ENCODE results near the gene BMPR2.
"Not testable (repeated sequence)": the region's sequence is repeated elsewhere in the genome, so short reads cannot be mapped to it uniquely, and the experiment has no call there.

BMPR2 gene

GRCh38 chr2:202440117-202440516 is 64.0 kb downstream of the BMPR2 start:
- no CpG with 5 or more reads among the region's 24 CpGs for WGBS (ENCODE audit: extremely low coverage, insufficient coverage, low lambda C conversion rate)
- not testable (repeated sequence) for H3K79me1 ChIP-seq (ENCODE audit: low read length); H3K27me3 ChIP-seq (ENCODE audit: insufficient read depth, low read length, poor library complexity); H4K5ac ChIP-seq (ENCODE audit: low read length); H3K4me2 ChIP-seq (ENCODE audit: low read length); H4K8ac ChIP-seq (ENCODE audit: low read depth, low read length); H3K4me1 ChIP-seq (ENCODE audit: control insufficient read depth, low read depth, low read length); H3K36me3 ChIP-seq (ENCODE audit: control insufficient read depth, insufficient read depth, low read length); H3K9ac ChIP-seq (ENCODE audit: low read length); H2BK15ac ChIP-seq (replicated peaks; ENCODE audit: low read depth); H3K23ac ChIP-seq (ENCODE audit: low read length); H3K4me3 ChIP-seq (ENCODE audit: low read length); H3K27ac ChIP-seq (ENCODE audit: low read depth, low read length); H3K56ac ChIP-seq (ENCODE audit: low read length); H3K4ac ChIP-seq (ENCODE audit: low read depth, low read length); H3K18ac ChIP-seq (ENCODE audit: low read length); H2BK5ac ChIP-seq (ENCODE audit: low read length); DNase-seq; H2AK5ac ChIP-seq (ENCODE audit: low read length); H2BK120ac ChIP-seq (ENCODE audit: low read depth, low read length)
- H3K79me2 ChIP-seq (ENCODE audit: control insufficient read depth, insufficient read depth, low read length): peaks cover 31% of the 10 kb centered on the region

DNA sequence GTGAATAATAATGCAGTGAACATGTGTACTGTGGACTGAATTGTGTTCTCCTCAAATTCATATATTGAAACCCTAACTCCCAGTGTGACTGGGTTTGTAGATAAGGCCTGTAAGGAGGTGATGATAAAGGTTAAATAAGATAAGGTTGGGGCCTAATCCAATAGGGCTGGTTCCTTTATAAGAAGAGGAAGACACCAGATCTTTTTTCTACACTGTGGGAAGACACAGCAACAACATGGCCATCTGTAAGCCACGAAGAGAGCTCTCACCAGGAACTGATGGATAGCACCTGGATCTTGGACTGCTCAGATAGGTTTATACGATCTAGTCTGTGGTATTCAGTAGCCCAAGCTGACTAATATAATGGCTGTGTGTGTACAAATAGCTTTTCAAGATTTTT is 66.8 kb downstream of the BMPR2 start:
- no CpG with 5 or more reads among the region's 2 CpGs for WGBS (ENCODE audit: extremely low coverage, insufficient coverage, low lambda C conversion rate)
- Histone ChIP-seq H3K79me1 (ENCODE audit: low read length) (peaks cover 2% of the 10 kb centered on the region), H3K36me3 (ENCODE audit: control insufficient read depth, insufficient read depth, low read length) (no peaks in the 10 kb centered on the region), H3K23ac (ENCODE audit: low read length) (no peak overlapping the region), H3K4ac (ENCODE audit: low read depth, low read length) (no peak overlapping the region), H2BK15ac (replicated peaks; ENCODE audit: low read depth) (no peak overlapping the region), H3K56ac (ENCODE audit: low read length) (no peak overlapping the region), H2BK120ac (ENCODE audit: low read depth, low read length) (no peak overlapping the region), H3K18ac (ENCODE audit: low read length) (no peak overlapping the region), H3K4me1 (ENCODE audit: control insufficient read depth, low read depth, low read length) (no peaks in the 10 kb centered on the region), H4K5ac (ENCODE audit: low read length) (no peak overlapping the region), H2BK5ac (ENCODE audit: low read length) (no peak overlapping the region), H3K4me3 (ENCODE audit: low read length) (no peak overlapping the region), H3K27me3 (ENCODE audit: insufficient read depth, low read length, poor library complexity) (no peaks in the 10 kb centered on the region), H3K4me2 (ENCODE audit: low read length) (no peak overlapping the region), H3K9ac (ENCODE audit: low read length) (no peak overlapping the region), H4K8ac (ENCODE audit: low read depth, low read length) (no peak overlapping the region), H3K79me2 (ENCODE audit: control insufficient read depth, insufficient read depth, low read length) (peaks cover 34% of the 10 kb centered on the region), H3K27ac (ENCODE audit: low read depth, low read length) (no peak overlapping the region), H2AK5ac (ENCODE audit: low read length) (no peak overlapping the region)
- peak; percentile 72 for DNase-seq

DNA sequence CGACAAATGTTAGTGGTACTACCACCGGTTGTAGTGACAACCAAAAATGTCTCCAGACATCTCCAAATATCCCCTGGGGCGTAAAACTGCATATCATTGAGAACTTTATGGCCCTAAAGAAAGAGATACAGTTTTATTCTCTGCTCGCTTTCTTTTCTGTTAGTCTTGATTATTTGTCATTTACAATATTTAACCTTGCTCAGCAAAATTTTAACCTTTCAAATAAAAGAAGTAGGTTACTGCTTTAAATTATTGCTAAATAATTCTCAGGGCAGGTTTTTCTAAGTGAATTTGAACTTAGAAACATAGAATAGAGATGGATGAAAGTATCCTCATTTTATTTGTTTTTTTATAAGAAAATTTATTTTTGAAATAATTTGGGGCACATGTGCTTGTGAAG is 67.9 kb downstream of the BMPR2 start:
- H3K4me2 ChIP-seq (ENCODE audit: low read length): no peak overlapping the region
- no CpG with 5 or more reads among the region's 4 CpGs for WGBS (ENCODE audit: extremely low coverage, insufficient coverage, low lambda C conversion rate)
- no peak overlapping the region for H3K4me3 ChIP-seq (ENCODE audit: low read length)
- H3K4me1 ChIP-seq (ENCODE audit: control insufficient read depth, low read depth, low read length): no peaks in the 10 kb centered on the region
- no peak overlapping the region for H2BK15ac ChIP-seq (replicated peaks; ENCODE audit: low read depth)
- H3K79me2 ChIP-seq (ENCODE audit: control insufficient read depth, insufficient read depth, low read length): peaks cover 34% of the 10 kb centered on the region
- H3K9ac ChIP-seq (ENCODE audit: low read length): no peak overlapping the region
- H4K5ac ChIP-seq (ENCODE audit: low read length): no peak overlapping the region
- no peak overlapping the region for H3K4ac ChIP-seq (ENCODE audit: low read depth, low read length)
- H2AK5ac ChIP-seq (ENCODE audit: low read length): no peak overlapping the region
- DNase-seq: no peak
- no peak overlapping the region for H3K27ac ChIP-seq (ENCODE audit: low read depth, low read length)
- no peak overlapping the region for H2BK120ac ChIP-seq (ENCODE audit: low read depth, low read length)
- no peak overlapping the region for H2BK5ac ChIP-seq (ENCODE audit: low read length)
- H3K36me3 ChIP-seq (ENCODE audit: control insufficient read depth, insufficient read depth, low read length): no peaks in the 10 kb centered on the region
- H3K18ac ChIP-seq (ENCODE audit: low read length): no peak overlapping the region
- no peak overlapping the region for H4K8ac ChIP-seq (ENCODE audit: low read depth, low read length)
- H3K56ac ChIP-seq (ENCODE audit: low read length): no peak overlapping the region
- H3K23ac ChIP-seq (ENCODE audit: low read length): no peak overlapping the region
- peaks cover 2% of the 10 kb centered on the region for H3K79me1 ChIP-seq (ENCODE audit: low read length)
- no peaks in the 10 kb centered on the region for H3K27me3 ChIP-seq (ENCODE audit: insufficient read depth, low read length, poor library complexity)

DNA sequence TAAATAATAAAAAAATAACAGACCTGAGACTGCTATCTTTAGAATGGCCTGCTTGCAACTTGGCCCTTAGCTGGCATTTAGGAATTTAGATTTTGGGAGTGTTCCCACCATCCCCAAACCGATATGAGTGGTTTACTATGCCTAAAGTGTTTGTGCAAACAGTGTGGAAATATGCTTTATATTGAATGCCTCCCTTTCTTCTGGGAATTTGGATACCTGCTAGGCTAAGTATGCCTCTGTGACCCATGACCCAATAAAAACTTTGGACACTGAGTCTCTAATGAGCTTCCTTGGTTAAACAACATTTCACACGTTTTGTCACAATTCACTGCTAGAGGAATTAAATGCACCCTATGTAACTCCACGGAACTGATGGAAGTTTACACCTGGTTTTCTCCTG is 73.2 kb downstream of the BMPR2 start:
- no peak overlapping the region for H2BK5ac ChIP-seq (ENCODE audit: low read length)
- no peak overlapping the region for H3K23ac ChIP-seq (ENCODE audit: low read length)
- no peak overlapping the region for H3K56ac ChIP-seq (ENCODE audit: low read length)
- H3K9ac ChIP-seq (ENCODE audit: low read length): no peak overlapping the region
- H3K36me3 ChIP-seq (ENCODE audit: control insufficient read depth, insufficient read depth, low read length): no peaks in the 10 kb centered on the region
- no peak for DNase-seq
- peaks cover 41% of the 10 kb centered on the region for H3K79me2 ChIP-seq (ENCODE audit: control insufficient read depth, insufficient read depth, low read length)
- H3K27me3 ChIP-seq (ENCODE audit: insufficient read depth, low read length, poor library complexity): no peaks in the 10 kb centered on the region
- no peak overlapping the region for H4K8ac ChIP-seq (ENCODE audit: low read depth, low read length)
- H3K4me3 ChIP-seq (ENCODE audit: low read length): no peak overlapping the region
- no CpG with 5 or more reads among the region's 3 CpGs for WGBS (ENCODE audit: extremely low coverage, insufficient coverage, low lambda C conversion rate)
- peaks cover 4% of the 10 kb centered on the region for H3K79me1 ChIP-seq (ENCODE audit: low read length)
- no peak overlapping the region for H3K27ac ChIP-seq (ENCODE audit: low read depth, low read length)
- no peak overlapping the region for H3K18ac ChIP-seq (ENCODE audit: low read length)
- no peak overlapping the region for H2BK120ac ChIP-seq (ENCODE audit: low read depth, low read length)
- no peaks in the 10 kb centered on the region for H3K4me1 ChIP-seq (ENCODE audit: control insufficient read depth, low read depth, low read length)
- no peak overlapping the region for H3K4me2 ChIP-seq (ENCODE audit: low read length)
- no peak overlapping the region for H2BK15ac ChIP-seq (replicated peaks; ENCODE audit: low read depth)
- no peak overlapping the region for H3K4ac ChIP-seq (ENCODE audit: low read depth, low read length)
- no peak overlapping the region for H4K5ac ChIP-seq (ENCODE audit: low read length)
- H2AK5ac ChIP-seq (ENCODE audit: low read length): no peak overlapping the region

DNA sequence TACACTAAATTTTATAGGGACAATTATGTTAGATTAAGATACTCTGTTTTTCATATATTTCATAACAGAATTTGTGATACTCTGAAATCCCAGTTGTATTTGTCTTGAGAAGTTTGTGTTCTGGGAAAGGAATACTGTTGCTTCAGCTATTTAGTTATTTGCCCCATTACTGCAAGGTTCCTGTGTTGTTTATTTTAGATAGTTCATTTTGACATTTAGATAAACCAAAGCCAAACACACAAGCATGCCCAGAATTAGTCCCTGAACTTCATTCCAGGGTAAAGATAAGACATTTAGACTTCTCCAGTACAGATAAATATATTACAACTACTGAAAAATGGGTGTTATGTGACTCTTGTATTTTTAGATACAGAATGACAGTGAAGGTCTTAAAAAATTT is 74.7 kb downstream of the BMPR2 start:
- no peak overlapping the region for H3K4me3 ChIP-seq (ENCODE audit: low read length)
- no peaks in the 10 kb centered on the region for H3K36me3 ChIP-seq (ENCODE audit: control insufficient read depth, insufficient read depth, low read length)
- DNase-seq: no peak

DNA sequence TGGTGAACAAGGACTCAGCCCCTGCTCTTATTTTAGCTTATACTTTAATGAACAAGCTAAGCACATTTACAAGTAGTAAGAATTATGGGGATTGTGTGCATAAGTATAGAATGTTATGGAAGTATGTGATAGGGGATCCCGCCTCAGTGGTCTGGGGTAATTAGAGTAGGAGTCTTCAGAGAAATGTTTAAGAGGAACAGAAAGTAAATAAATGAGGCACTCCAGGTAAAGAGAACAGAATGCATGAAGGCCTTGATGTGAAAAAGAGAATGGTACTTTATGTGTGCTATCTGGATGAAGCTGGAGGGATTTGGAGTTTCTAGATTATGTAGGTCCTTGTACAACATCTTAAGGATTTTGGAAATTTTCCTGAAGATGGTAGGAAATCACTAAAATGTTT is 76.6 kb downstream of the BMPR2 start:
- Histone ChIP-seq H2AK5ac (ENCODE audit: low read length) (no peak overlapping the region), H3K4me1 (ENCODE audit: control insufficient read depth, low read depth, low read length) (no peaks in the 10 kb centered on the region), H3K27ac (ENCODE audit: low read depth, low read length) (no peak overlapping the region), H3K18ac (ENCODE audit: low read length) (no peak overlapping the region), H2BK15ac (replicated peaks; ENCODE audit: low read depth) (no peak overlapping the region), H3K4me2 (ENCODE audit: low read length) (no peak overlapping the region), H3K79me2 (ENCODE audit: control insufficient read depth, insufficient read depth, low read length) (peaks cover 35% of the 10 kb centered on the region), H3K9ac (ENCODE audit: low read length) (no peak overlapping the region), H3K79me1 (ENCODE audit: low read length) (peaks cover 4% of the 10 kb centered on the region), H3K4me3 (ENCODE audit: low read length) (no peak overlapping the region), H3K27me3 (ENCODE audit: insufficient read depth, low read length, poor library complexity) (no peaks in the 10 kb centered on the region), H3K56ac (ENCODE audit: low read length) (no peak overlapping the region), H4K8ac (ENCODE audit: low read depth, low read length) (no peak overlapping the region), H3K23ac (ENCODE audit: low read length) (no peak overlapping the region), H3K36me3 (ENCODE audit: control insufficient read depth, insufficient read depth, low read length) (no peaks in the 10 kb centered on the region), H2BK5ac (ENCODE audit: low read length) (no peak overlapping the region), H3K4ac (ENCODE audit: low read depth, low read length) (no peak overlapping the region), H4K5ac (ENCODE audit: low read length) (no peak overlapping the region), H2BK120ac (ENCODE audit: low read depth, low read length) (no peak overlapping the region)
- no peak for DNase-seq
- WGBS (ENCODE audit: extremely low coverage, insufficient coverage, low lambda C conversion rate): no CpG with 5 or more reads among the region's 1 CpG

More for the DNA sequence above, 74.7 kb downstream of the BMPR2 start:
- no peaks in the 10 kb centered on the region for H3K27me3 ChIP-seq (ENCODE audit: insufficient read depth, low read length, poor library complexity)
- no peak overlapping the region for H2BK5ac ChIP-seq (ENCODE audit: low read length)
- H3K4ac ChIP-seq (ENCODE audit: low read depth, low read length): no peak overlapping the region
- H3K56ac ChIP-seq (ENCODE audit: low read length): no peak overlapping the region
- H3K79me1 ChIP-seq (ENCODE audit: low read length): peaks cover 4% of the 10 kb centered on the region
- H3K4me2 ChIP-seq (ENCODE audit: low read length): no peak overlapping the region
- no peak overlapping the region for H3K18ac ChIP-seq (ENCODE audit: low read length)
- no peak overlapping the region for H2BK120ac ChIP-seq (ENCODE audit: low read depth, low read length)
- H3K4me1 ChIP-seq (ENCODE audit: control insufficient read depth, low read depth, low read length): no peaks in the 10 kb centered on the region
- H3K23ac ChIP-seq (ENCODE audit: low read length): no peak overlapping the region
- H4K5ac ChIP-seq (ENCODE audit: low read length): no peak overlapping the region
- H2AK5ac ChIP-seq (ENCODE audit: low read length): no peak overlapping the region
- peaks cover 39% of the 10 kb centered on the region for H3K79me2 ChIP-seq (ENCODE audit: control insufficient read depth, insufficient read depth, low read length)
- no peak overlapping the region for H3K9ac ChIP-seq (ENCODE audit: low read length)
- no peak overlapping the region for H3K27ac ChIP-seq (ENCODE audit: low read depth, low read length)
- H4K8ac ChIP-seq (ENCODE audit: low read depth, low read length): no peak overlapping the region
- no peak overlapping the region for H2BK15ac ChIP-seq (replicated peaks; ENCODE audit: low read depth)

Data from mesendoderm (in vitro differentiated cells).